ENCODE data around the gene TRIM33. TPM values are rescaled to one million over a fixed set of nuclear protein-coding genes. Genes with fewer than 3 reads are reported as not detected.
"Not testable (repeated sequence)": the region's sequence is repeated elsewhere in the genome, so short reads cannot be mapped to it uniquely, and the experiment has no call there.

Gene TRIM33
- total RNA-seq, 2 donors from 2014 or later: 15.7 to 17.9 TPM

DNA sequence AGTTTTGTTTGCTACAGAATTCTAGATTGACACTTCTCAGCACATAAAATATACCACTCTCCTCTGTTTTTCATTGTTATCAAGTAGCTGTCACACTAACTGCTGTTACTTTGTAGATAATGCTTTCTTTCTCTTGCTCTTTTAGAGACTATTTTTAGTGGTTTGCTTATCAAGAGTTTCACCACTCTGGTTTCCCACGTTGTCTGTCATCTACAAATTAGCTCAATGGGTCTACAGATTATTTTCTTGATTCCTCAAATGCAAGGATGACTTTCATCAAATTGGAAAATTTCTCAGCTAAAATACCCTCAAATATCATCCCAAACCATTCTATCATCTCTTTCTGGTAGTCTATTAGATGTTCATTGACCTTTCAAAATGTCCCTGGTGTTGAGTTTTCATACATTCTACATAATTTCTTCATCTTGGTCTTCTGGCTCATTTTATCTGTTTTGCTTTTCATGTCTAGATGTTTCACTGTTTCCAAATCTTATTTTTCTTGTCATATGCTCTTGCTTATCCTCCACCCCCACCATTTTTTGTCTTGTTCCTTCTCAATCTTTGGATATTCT is 122.5 kb downstream of the TRIM33 start:
- H3K4me3 ChIP-seq: no peak overlapping the region
- no peaks in the 10 kb centered on the region for H3K27me3 ChIP-seq
- H3K36me3 ChIP-seq: peaks cover 5% of the 10 kb centered on the region
- peaks cover 0 to 21% of the 10 kb centered on the region in 2 donors for H3K9me3 ChIP-seq
- no peaks in the 10 kb centered on the region for H3K4me1 ChIP-seq
- no peak overlapping the region for H3K27ac ChIP-seq
- DNase-seq (ENCODE audit: low spot score): no peak
- TF ChIP-seq, protein P1, sequence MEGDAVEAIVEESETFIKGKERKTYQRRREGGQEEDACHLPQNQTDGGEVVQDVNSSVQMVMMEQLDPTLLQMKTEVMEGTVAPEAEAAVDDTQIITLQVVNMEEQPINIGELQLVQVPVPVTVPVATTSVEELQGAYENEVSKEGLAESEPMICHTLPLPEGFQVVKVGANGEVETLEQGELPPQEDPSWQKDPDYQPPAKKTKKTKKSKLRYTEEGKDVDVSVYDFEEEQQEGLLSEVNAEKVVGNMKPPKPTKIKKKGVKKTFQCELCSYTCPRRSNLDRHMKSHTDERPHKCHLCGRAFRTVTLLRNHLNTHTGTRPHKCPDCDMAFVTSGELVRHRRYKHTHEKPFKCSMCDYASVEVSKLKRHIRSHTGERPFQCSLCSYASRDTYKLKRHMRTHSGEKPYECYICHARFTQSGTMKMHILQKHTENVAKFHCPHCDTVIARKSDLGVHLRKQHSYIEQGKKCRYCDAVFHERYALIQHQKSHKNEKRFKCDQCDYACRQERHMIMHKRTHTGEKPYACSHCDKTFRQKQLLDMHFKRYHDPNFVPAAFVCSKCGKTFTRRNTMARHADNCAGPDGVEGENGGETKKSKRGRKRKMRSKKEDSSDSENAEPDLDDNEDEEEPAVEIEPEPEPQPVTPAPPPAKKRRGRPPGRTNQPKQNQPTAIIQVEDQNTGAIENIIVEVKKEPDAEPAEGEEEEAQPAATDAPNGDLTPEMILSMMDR (IDR thresholded peaks at IDR 0.05): no peak

DNA sequence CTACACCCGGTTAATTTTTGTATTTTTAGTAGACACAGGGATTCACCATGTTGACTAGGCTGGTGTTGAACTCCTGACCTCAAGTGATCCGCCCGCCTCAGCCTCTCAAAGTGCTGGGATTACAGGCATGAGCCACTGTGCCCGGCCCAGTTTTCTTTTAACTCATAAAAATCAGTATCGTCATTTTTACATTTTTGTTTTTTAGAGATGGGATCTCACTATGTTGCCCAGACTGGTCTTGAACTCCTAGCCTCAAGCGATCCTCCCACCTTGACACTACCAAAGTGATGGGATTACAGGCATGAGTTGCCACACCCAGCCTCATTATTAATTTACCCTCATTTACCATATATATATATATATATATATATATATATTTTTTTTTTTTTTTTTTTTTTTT is 123.4 kb downstream of the TRIM33 start:
- not testable (repeated sequence) for H3K27me3 ChIP-seq; H3K4me3 ChIP-seq; H3K36me3 ChIP-seq; H3K27ac ChIP-seq; H3K4me1 ChIP-seq; DNase-seq (ENCODE audit: low spot score)
- peaks cover 0 to 21% of the 10 kb centered on the region in 2 donors for H3K9me3 ChIP-seq

DNA sequence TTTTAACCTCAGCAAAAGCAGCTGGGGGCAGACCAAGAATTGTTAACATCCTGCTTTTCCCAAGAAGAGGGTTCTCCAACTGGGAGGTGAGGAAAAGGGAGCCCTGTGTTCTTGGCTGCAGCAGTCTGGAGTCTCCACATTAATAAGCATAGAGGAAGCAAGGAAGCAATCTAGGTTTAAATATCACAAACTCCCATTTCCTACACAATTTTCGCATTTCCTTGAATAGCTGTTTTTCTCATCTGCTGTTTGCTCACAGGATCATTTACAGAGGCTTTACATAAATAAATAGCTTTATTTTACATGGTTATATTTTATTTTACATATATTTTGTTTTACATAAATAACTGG is 124.0 kb downstream of the TRIM33 start:
- Histone ChIP-seq H3K9me3 (peaks cover 0 to 21% of the 10 kb centered on the region in 2 donors), H3K27ac (no peak overlapping the region), H3K36me3 (no peaks in the 10 kb centered on the region), H3K27me3 (no peaks in the 10 kb centered on the region), H3K4me3 (no peak overlapping the region), H3K4me1 (no peaks in the 10 kb centered on the region)
- no peak for DNase-seq (ENCODE audit: low spot score)
- TF ChIP-seq, protein P1 (IDR thresholded peaks at IDR 0.05): no peak

DNA sequence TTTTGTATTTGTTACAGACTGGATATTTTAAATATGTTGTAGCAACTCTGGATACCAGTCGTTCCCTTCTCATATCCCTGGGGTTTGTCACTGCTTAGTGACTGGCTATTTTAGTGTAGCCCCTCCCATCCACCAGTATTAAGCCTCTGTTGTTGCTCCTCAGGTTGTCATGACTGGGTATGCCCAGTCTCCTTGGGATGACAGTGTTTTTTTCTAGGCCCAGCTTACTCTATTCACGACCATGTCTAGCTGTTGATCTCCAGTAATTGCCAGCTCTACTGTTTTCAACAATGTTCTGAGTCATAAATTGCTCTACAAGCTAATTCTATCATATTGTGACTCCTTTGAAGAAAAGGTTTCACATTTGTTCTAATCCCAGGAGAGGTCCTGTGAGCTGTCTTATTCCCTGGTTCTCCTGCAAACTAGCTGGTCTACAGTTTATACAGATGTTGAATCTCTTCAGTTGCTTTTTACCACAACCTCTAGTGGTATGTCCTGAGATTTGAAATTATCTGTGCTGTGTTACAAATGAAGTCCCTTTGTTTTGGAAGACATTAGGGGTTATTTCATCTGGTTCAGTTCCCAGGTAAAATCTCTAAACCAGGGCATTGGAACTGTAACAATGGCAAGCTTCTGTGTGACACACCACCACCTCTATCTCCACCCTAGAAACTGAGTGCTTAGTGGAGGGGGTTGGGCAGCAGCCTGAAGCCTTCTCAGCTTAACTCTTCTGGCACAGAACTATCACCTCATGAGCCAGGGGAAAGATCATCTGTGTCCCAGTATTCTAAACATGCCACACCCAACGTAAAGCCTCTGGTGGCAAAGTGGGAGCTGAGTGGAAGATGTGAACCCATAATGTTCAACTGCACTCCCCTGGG is 124.6 kb downstream of the TRIM33 start:
- no peak for DNase-seq (ENCODE audit: low spot score)
- Histone ChIP-seq H3K4me3 (no peak overlapping the region), H3K27ac (no peak overlapping the region), H3K4me1 (no peaks in the 10 kb centered on the region), H3K9me3 (peaks cover 0 to 21% of the 10 kb centered on the region in 2 donors), H3K27me3 (no peaks in the 10 kb centered on the region), H3K36me3 (no peaks in the 10 kb centered on the region)
- TF ChIP-seq, protein P1 (IDR thresholded peaks at IDR 0.05): no peak

DNA sequence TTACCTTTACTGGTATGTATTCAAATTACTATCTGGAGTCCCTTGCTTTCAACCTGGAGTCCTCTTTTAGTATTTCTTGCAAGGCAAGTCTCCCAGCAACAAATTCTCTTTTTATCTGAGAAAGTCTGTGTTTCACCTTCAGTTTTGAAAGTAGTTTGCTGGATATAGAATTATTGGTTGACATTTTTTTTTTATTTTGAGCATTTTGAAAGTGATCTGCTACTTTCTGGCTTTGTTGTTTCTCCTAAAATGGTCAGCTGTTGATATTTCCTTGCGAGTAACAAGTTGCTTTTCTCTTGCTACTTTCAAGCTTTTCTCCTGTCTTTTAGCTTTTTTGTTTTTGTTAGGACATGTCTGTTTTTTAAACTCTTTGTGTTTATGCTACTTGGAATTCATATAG is 126.1 kb downstream of the TRIM33 start:
- H3K36me3 ChIP-seq: no peaks in the 10 kb centered on the region
- no peak overlapping the region for H3K4me3 ChIP-seq
- TF ChIP-seq, protein P1 (IDR thresholded peaks at IDR 0.05): no peak
- H3K9me3 ChIP-seq: peaks cover 0 to 21% of the 10 kb centered on the region in 2 donors
- DNase-seq (ENCODE audit: low spot score): no peak
- H3K27ac ChIP-seq: no peak overlapping the region
- H3K4me1 ChIP-seq: no peaks in the 10 kb centered on the region
- no peaks in the 10 kb centered on the region for H3K27me3 ChIP-seq

DNA sequence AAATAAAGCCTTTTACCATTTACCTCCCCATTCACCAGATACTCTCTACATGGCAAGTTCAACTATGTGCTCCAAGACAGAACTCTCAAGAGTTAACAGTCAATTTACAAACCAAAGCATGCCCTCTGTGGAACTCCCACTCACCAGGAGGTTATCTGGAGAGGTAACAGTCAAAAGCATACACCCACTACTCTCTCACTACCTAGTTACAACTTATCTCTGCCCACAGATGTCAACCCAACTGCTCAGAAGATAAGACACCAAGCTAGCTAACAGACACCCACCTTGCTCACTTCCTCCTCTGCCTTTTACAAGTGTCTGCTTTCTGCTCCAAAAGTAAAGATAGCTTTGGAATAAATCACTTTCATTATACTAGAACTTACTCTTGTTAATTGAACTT is 131.0 kb downstream of the TRIM33 start:
- no peak overlapping the region for H3K4me3 ChIP-seq

More for the DNA sequence above, 131.0 kb downstream of the TRIM33 start:
- Histone ChIP-seq H3K27me3 (no peaks in the 10 kb centered on the region), H3K27ac (no peak overlapping the region), H3K36me3 (no peaks in the 10 kb centered on the region), H3K4me1 (no peaks in the 10 kb centered on the region), H3K9me3 (peaks cover 0 to 16% of the 10 kb centered on the region in 2 donors)
- TF ChIP-seq, protein P1 (IDR thresholded peaks at IDR 0.05): no peak
- DNase-seq (ENCODE audit: low spot score): no peak

All from right atrium auricular region (tissue), 2 donors.